ENCODE data around the gene SNRPA.

DNA sequence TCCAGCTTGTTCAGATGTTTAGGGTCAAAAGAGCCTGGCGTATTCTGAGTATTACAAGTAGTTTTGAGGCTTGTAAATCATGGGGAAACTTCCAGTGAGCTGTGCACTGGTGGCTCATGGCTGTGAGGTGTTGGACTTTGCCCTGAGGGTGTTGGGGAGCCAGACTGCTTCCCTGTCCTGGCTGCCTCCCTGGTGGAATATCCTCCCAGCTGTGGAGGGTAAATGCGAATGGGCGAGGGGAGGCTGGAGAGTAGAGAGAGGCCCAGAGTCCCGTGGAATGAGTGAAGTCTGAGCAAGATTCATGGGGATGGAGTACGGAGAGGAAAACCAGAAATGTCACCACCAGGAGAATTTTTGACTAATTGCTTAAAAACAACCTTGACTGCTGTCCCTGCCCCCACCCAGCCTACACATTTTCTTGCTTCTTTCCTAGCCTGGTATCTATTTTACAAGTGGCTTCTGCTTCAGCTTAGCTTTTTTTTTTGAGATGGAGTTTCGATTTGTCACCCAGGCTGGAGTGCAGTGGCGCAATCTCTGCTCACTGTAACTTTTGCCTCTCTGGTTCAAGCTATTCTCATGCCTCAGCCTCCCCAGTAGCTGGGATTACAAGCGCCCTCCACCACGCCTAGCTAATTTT lies 3.7 kb downstream of the SNRPA start:
- TF ChIP-seq, protein P1, sequence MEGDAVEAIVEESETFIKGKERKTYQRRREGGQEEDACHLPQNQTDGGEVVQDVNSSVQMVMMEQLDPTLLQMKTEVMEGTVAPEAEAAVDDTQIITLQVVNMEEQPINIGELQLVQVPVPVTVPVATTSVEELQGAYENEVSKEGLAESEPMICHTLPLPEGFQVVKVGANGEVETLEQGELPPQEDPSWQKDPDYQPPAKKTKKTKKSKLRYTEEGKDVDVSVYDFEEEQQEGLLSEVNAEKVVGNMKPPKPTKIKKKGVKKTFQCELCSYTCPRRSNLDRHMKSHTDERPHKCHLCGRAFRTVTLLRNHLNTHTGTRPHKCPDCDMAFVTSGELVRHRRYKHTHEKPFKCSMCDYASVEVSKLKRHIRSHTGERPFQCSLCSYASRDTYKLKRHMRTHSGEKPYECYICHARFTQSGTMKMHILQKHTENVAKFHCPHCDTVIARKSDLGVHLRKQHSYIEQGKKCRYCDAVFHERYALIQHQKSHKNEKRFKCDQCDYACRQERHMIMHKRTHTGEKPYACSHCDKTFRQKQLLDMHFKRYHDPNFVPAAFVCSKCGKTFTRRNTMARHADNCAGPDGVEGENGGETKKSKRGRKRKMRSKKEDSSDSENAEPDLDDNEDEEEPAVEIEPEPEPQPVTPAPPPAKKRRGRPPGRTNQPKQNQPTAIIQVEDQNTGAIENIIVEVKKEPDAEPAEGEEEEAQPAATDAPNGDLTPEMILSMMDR (IDR thresholded peaks at IDR 0.05) = no peak
- no peak for TF ChIP-seq POLR2A (IDR thresholded peaks at IDR 0.05)

Measured in uterus (tissue), 2 donors.